GM19239 (cell line): Measurements from ENCODE around the gene TCF7L2.

Source experiments
- DNase-seq: peaks from one replicate; pipeline ENCODE4 v3.0.0; 2011; ENCODE audit warnings: low spot score; ENCODE audit not compliant: insufficient read length
- FAIRE-seq: peaks from 2 replicates; lab custom pipeline; 2011; peaks lifted over from hg19 to GRCh38; lab: Jason Lieb, UNC

The TCF7L2 gene

GRCh38 chr10:112990271-112990670 is 40.2 kb downstream of the TCF7L2 start:
- DNase-seq = no peak
- no peak for FAIRE-seq

- no peak for FAIRE-seq
- DNase-seq = no peak
Observed at GRCh38 chr10:112991888-112992491, 41.9 kb downstream of the TCF7L2 start.

- no peak for FAIRE-seq
- DNase-seq = no peak
Observed at GRCh38 chr10:112996462-112996861, 46.4 kb downstream of the TCF7L2 start.

GRCh38 chr10:112999102-112999501 is 49.1 kb downstream of the TCF7L2 start:
- no peak for DNase-seq
- FAIRE-seq = no peak

- FAIRE-seq (no peak), DNase-seq (no peak)
Observed at GRCh38 chr10:113000442-113000841, 50.4 kb downstream of the TCF7L2 start.

GRCh38 chr10:113000876-113001598 is 51.0 kb downstream of the TCF7L2 start:
- DNase-seq (no peak), FAIRE-seq (no peak)

- FAIRE-seq = no peak
Observed at GRCh38 chr10:113001599-113002448, 51.8 kb downstream of the TCF7L2 start.

GRCh38 chr10:113002449-113002777 is 52.4 kb downstream of the TCF7L2 start:
- DNase-seq = no peak
- no peak for FAIRE-seq

More at GRCh38 chr10:113001599-113002448, 51.8 kb downstream of the TCF7L2 start:
- no peak for DNase-seq

- FAIRE-seq (no peak), DNase-seq (no peak)
Observed at GRCh38 chr10:113003052-113003451, 53.0 kb downstream of the TCF7L2 start.

- FAIRE-seq (no peak), DNase-seq (no peak)
Observed at GRCh38 chr10:113004069-113004618, 54.1 kb downstream of the TCF7L2 start.

- no peak for FAIRE-seq
- no peak for DNase-seq
Observed at GRCh38 chr10:113005380-113005779, 55.3 kb downstream of the TCF7L2 start.

- FAIRE-seq = no peak
- DNase-seq = no peak
Observed at GRCh38 chr10:113006656-113007342, 56.8 kb downstream of the TCF7L2 start.

- DNase-seq (no peak), FAIRE-seq (no peak)
Observed at GRCh38 chr10:113007343-113007771, 57.3 kb downstream of the TCF7L2 start.

GRCh38 chr10:113007821-113008220 is 57.8 kb downstream of the TCF7L2 start:
- DNase-seq (no peak), FAIRE-seq (no peak)

GRCh38 chr10:113011592-113012374 is 61.7 kb downstream of the TCF7L2 start:
- FAIRE-seq (no peak), DNase-seq (no peak)

GRCh38 chr10:113015201-113015600 is 65.2 kb downstream of the TCF7L2 start:
- no peak for DNase-seq
- no peak for FAIRE-seq

GRCh38 chr10:113017376-113017775 is 67.3 kb downstream of the TCF7L2 start:
- no peak for FAIRE-seq

GRCh38 chr10:113018034-113018433 is 68.0 kb downstream of the TCF7L2 start:
- no peak for DNase-seq
- FAIRE-seq = no peak

More at GRCh38 chr10:113017376-113017775, 67.3 kb downstream of the TCF7L2 start:
- DNase-seq = no peak

- DNase-seq (no peak), FAIRE-seq (no peak)
Observed at GRCh38 chr10:113019096-113019495, 69.0 kb downstream of the TCF7L2 start.
